Measurements from ENCODE around the gene LDLRAD3. TPM values are rescaled to one million over a fixed set of nuclear protein-coding genes. Genes with fewer than 3 reads are reported as not detected.

The LDLRAD3 gene
- total RNA-seq, 1 experiment from 2014 or later, result 12.1 TPM

DNA sequence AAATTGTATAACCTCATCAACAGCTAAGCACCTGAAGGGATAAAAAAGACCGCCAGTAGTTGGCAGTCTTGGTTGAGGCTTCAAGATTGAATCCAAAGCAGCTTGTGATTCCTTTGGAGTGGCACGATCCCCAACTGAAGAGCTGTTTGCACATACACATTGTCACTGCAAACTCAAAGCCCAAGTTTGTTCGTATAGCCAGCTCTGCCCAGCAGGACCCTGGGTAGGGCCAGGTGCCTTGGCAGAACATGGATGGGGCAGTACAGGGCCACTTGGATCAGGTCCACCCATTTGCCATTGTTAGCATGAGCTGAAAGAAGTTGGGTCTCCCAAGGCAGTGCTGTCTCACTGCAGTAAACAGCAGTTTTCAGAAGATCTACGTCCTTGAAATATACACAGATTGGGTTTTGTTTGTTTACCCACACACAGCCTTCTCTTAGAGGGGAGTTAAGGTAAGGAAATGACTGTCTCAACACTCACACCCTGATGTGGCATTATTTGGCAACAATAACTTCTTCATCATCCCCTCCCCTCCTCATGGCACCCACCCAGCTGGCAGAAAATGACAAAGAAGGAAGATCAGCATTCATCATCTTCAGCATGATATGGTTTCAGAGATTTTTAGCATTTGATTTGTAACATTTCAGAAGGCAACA is 212.4 kb downstream of the LDLRAD3 start:
- no peaks in the 10 kb centered on the region for H3K27me3 Mint-ChIP-seq (ENCODE audit: low read depth)
- H2BK5ac ChIP-seq (ENCODE audit: insufficient read length, low read length), result no peak overlapping the region
- no peak overlapping the region for H3K14ac ChIP-seq (ENCODE audit: insufficient read depth, low read length)
- TF ChIP-seq, protein P1, sequence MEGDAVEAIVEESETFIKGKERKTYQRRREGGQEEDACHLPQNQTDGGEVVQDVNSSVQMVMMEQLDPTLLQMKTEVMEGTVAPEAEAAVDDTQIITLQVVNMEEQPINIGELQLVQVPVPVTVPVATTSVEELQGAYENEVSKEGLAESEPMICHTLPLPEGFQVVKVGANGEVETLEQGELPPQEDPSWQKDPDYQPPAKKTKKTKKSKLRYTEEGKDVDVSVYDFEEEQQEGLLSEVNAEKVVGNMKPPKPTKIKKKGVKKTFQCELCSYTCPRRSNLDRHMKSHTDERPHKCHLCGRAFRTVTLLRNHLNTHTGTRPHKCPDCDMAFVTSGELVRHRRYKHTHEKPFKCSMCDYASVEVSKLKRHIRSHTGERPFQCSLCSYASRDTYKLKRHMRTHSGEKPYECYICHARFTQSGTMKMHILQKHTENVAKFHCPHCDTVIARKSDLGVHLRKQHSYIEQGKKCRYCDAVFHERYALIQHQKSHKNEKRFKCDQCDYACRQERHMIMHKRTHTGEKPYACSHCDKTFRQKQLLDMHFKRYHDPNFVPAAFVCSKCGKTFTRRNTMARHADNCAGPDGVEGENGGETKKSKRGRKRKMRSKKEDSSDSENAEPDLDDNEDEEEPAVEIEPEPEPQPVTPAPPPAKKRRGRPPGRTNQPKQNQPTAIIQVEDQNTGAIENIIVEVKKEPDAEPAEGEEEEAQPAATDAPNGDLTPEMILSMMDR (conservative IDR thresholded peaks at IDR 0.05), result peak; percentile 25; the same call in 2 of the 3 replicates
- no peak overlapping the region for H3K23ac ChIP-seq (ENCODE audit: insufficient read length, low read depth, low read length)
- H3K79me2 ChIP-seq (ENCODE audit: insufficient read depth, low read length), result no peaks in the 10 kb centered on the region
- H4K20me1 ChIP-seq (ENCODE audit: control insufficient read depth, insufficient read depth, insufficient read length), result no peaks in the 10 kb centered on the region
- no peak overlapping the region for H3K4me3 Mint-ChIP-seq
- H4K5ac ChIP-seq (ENCODE audit: insufficient read length, low read depth, low read length), result no peak overlapping the region
- no peak for DNase-seq
- H3K4ac ChIP-seq (ENCODE audit: low read depth, low read length), result no peak overlapping the region
- no peak overlapping the region for H2AK5ac ChIP-seq (ENCODE audit: insufficient read length, low read length)
- no peak overlapping the region for H3K56ac ChIP-seq (ENCODE audit: insufficient read length, low read depth, low read length)
- peaks cover 15 to 25% of the 10 kb centered on the region in 2 experiments for H3K4me1 Mint-ChIP-seq
- no peak overlapping the region for H2BK12ac ChIP-seq (ENCODE audit: insufficient read length, low read depth, low read length)
- H2AFZ ChIP-seq (ENCODE audit: low read length), result no peak overlapping the region
- H3K27ac ChIP-seq (ENCODE audit: insufficient read length, low read depth, low read length), result no peak overlapping the region
- no peaks in the 10 kb centered on the region for H3K9me3 ChIP-seq (ENCODE audit: control insufficient read depth, low read depth, low read length)
- no peak overlapping the region for H3T11ph ChIP-seq (ENCODE audit: low read length)
- no peak overlapping the region for H3K18ac ChIP-seq (ENCODE audit: insufficient read length, low read depth, low read length)
- WGBS (ENCODE audit: extremely low coverage, insufficient read length, low lambda C conversion rate), result no CpG with 5 or more reads among the region's 4 CpGs
- H3K9me3 Mint-ChIP-seq, result no peaks in the 10 kb centered on the region
- H3K23me2 ChIP-seq (ENCODE audit: insufficient read length, low read depth, low read length, poor library complexity, severe bottlenecking), result no peaks in the 10 kb centered on the region
- H2BK20ac ChIP-seq (ENCODE audit: low read depth, low read length, poor library complexity, severe bottlenecking), result no peak overlapping the region
- H3K79me1 ChIP-seq (ENCODE audit: insufficient read depth, low read depth, low read length, poor library complexity, severe bottlenecking), result no peaks in the 10 kb centered on the region
- H3K27ac Mint-ChIP-seq, result no peak overlapping the region; a peak in 1 of 7 replicates
- no peaks in the 10 kb centered on the region for H3K27me3 ChIP-seq (ENCODE audit: insufficient read depth, low read length)
- H3K9ac ChIP-seq (ENCODE audit: extremely low read depth, insufficient read length, low read length), result no peak overlapping the region
- H2BK15ac ChIP-seq (ENCODE audit: low read depth, low read length), result no peak overlapping the region
- H3K4me1 ChIP-seq (ENCODE audit: insufficient read depth, low read length), result peaks cover 10% of the 10 kb centered on the region; the same call in 1 of the 2 replicates
- H3K4me2 ChIP-seq (ENCODE audit: insufficient read depth, insufficient read length, low read length), result no peak overlapping the region
- no peak overlapping the region for H4K91ac ChIP-seq (ENCODE audit: insufficient read length, low read depth, low read length)
- H3K36me3 Mint-ChIP-seq (ENCODE audit: insufficient read depth in 1 of 3, low read depth in 3 of 3), result no peaks in the 10 kb centered on the region; a peak in 1 of 7 replicates
- H4K8ac ChIP-seq (replicated peaks; ENCODE audit: insufficient read length, low read depth, low read length), result no peak overlapping the region
- H2BK120ac ChIP-seq (ENCODE audit: low read depth, low read length, poor library complexity, severe bottlenecking), result no peak overlapping the region
